WTC11 (cell line): ENCODE measurements around the gene COL19A1. TPM values are rescaled to one million over a fixed set of nuclear protein-coding genes. Genes with fewer than 3 reads are reported as not detected.

Experiments
- ATAC-seq: fragments of 200-7000 bp; cut with Tn5 transposase; 2 replicates; pipeline ENCODE4 v1.10.0; 2021; ENCODE audit warnings: mild to moderate bottlenecking, moderate library complexity
- CTCF ChIA-PET: fragments of 300-600 bp; sonication (Branson Sonifier 250); formaldehyde crosslinking; loops from one replicate; lab custom pipeline; 2021; ENCODE audit warnings: antibody characterized with exemption; lab: Charles Lee
- POLR2A ChIA-PET: fragments of 350-600 bp; sonication (Branson Sonifier 250); formaldehyde crosslinking; loops from one replicate; lab custom pipeline; 2021; ENCODE audit warnings: antibody characterized with exemption; lab: Charles Lee
- DNase-seq: peaks from one replicate; pipeline ENCODE4 v3.0.0; 2021; ENCODE audit warnings: low spot score
- H3K27ac Mint-ChIP-seq: 2 replicates; pipeline ENCODE4 v1.8.0; 2021; ENCODE audit warnings: mixed read lengths
- H3K27me3 Mint-ChIP-seq: 2 replicates; pipeline ENCODE4 v1.8.0; 2021; ENCODE audit warnings: low read depth, mild to moderate bottlenecking, moderate library complexity, mixed read lengths
- H3K36me3 Mint-ChIP-seq: 2 replicates; pipeline ENCODE4 v1.8.0; 2021; ENCODE audit warnings: mixed read lengths
- H3K4me1 Mint-ChIP-seq: 2 replicates; pipeline ENCODE4 v1.8.0; 2022; ENCODE audit warnings: mixed read lengths
- H3K4me3 Mint-ChIP-seq: 2 replicates; pipeline ENCODE4 v1.8.0; 2021; ENCODE audit warnings: mild to moderate bottlenecking, moderate library complexity, mixed read lengths
- H3K9me3 Mint-ChIP-seq: 2 replicates; pipeline ENCODE4 v1.8.0; 2021; ENCODE audit warnings: mixed read lengths
- CTCF ChIP-seq: fragments of 200-600 bp; IDR thresholded peaks from 2 replicates; pipeline ENCODE4 v1.8.0; 2022; ENCODE audit warnings: antibody characterized with exemption
- EMX1 ChIP-seq: fragments of 250-450 bp; sonication (Bioruptor Pico); IDR thresholded peaks from 2 replicates; pipeline ENCODE4 v1.8.0; 2021; ENCODE audit warnings: mild to moderate bottlenecking
- ETV6 ChIP-seq: sonication (generic); formaldehyde crosslinking; IDR thresholded peaks from 2 replicates; pipeline ENCODE4 v1.8.1; 2022; ENCODE audit warnings: mild to moderate bottlenecking, missing genetic modification reagents
- GTF2I ChIP-seq: fragments of 250-450 bp; sonication (Bioruptor Pico); conservative IDR thresholded peaks from 2 replicates; pipeline ENCODE4 v1.4.0; 2021; ENCODE audit warnings: mild to moderate bottlenecking
- STAT6 ChIP-seq: sonication (generic); formaldehyde crosslinking; conservative IDR thresholded peaks from 2 replicates; pipeline ENCODE4 v1.8.1; 2023; ENCODE audit warnings: mild to moderate bottlenecking, low read depth, missing genetic modification reagents, moderate library complexity
- TCF7 ChIP-seq: sonication (generic); formaldehyde crosslinking; IDR thresholded peaks from 2 replicates; pipeline ENCODE4 v1.8.0; 2022; ENCODE audit warnings: mild to moderate bottlenecking, low read depth, missing genetic modification reagents, moderate library complexity
- ZNF423 ChIP-seq: fragments of 250-450 bp; sonication (Bioruptor Pico); IDR thresholded peaks from 2 replicates; pipeline ENCODE4 v2.1.2; 2022; ENCODE audit warnings: mild to moderate bottlenecking, moderate library complexity
- ZNF425 ChIP-seq: fragments of 250-450 bp; sonication (Bioruptor Pico); conservative IDR thresholded peaks from 2 replicates; pipeline ENCODE4 v1.9.0; 2021; ENCODE audit warnings: mild to moderate bottlenecking
- ZNF671 ChIP-seq: fragments of 250-450 bp; sonication (Bioruptor Pico); IDR thresholded peaks from 2 replicates; pipeline ENCODE4 v1.8.0; 2021; ENCODE audit warnings: mild to moderate bottlenecking
- ZSCAN18 ChIP-seq: fragments of 250-450 bp; sonication (Bioruptor Pico); IDR thresholded peaks from 2 replicates; pipeline ENCODE4 v2.1.2; 2022; ENCODE audit warnings: mild to moderate bottlenecking, moderate library complexity
- total RNA-seq: library from RNA; stranded (reverse); gene quantifications from 3 replicates; pipeline ENCODE4 v1.2.3, GENCODE V29; 2021

The COL19A1 gene
- total RNA-seq, 1 experiment from 2014 or later, result not detected

GRCh38 chr6:70257768-70258273, 391.5 kb downstream of the COL19A1 start:
- Mint-ChIP-seq H3K4me1 (no peaks in the 10 kb centered on the region; the same call in 1 of the 2 replicates), H3K9me3 (no peaks in the 10 kb centered on the region), H3K4me3 (no peak overlapping the region), H3K36me3 (no peaks in the 10 kb centered on the region), H3K27me3 (no peaks in the 10 kb centered on the region), H3K27ac (no peak overlapping the region)
- DNase-seq (no peak), ATAC-seq (no peak)
- POLR2A ChIA-PET, result no interaction called here
- TF ChIP-seq EMX1, result no peak
- TF ChIP-seq STAT6, result no peak
- no peak for TF ChIP-seq TCF7
- no peak for TF ChIP-seq ZSCAN18 (CRISPR knock-in tag)
- no peak for TF ChIP-seq CTCF
- no peak for TF ChIP-seq ZNF425 (CRISPR knock-in tag)
- CTCF ChIA-PET, result interaction anchor here (1.0 kb wide), 1 partner anchor 111 kb away, joined by 3 read pairs; no protein-coding TSS in a partner anchor

- no peak overlapping the region for H3K27ac Mint-ChIP-seq
- no peaks in the 10 kb centered on the region for H3K36me3 Mint-ChIP-seq
- H3K4me1 Mint-ChIP-seq, result no peaks in the 10 kb centered on the region; the same call in 1 of the 2 replicates
- H3K9me3 Mint-ChIP-seq, result no peaks in the 10 kb centered on the region
- TF ChIP-seq ZNF671, result no peak
- TF ChIP-seq ETV6 (CRISPR knock-in tag), result no peak
- no peak for TF ChIP-seq GTF2I (CRISPR knock-in tag)
- TF ChIP-seq ZNF423 (CRISPR knock-in tag), result no peak
- TF ChIP-seq, all 79 proteins: peak for 0
- ChIA-PET CTCF (interaction anchor here (1.0 kb wide), 1 partner anchor 111 kb away, joined by 3 read pairs; no protein-coding TSS in a partner anchor), POLR2A (no interaction called here)
- DNase-seq (no peak), ATAC-seq (no peak)
- H3K27me3 Mint-ChIP-seq, result no peaks in the 10 kb centered on the region
- H3K4me3 Mint-ChIP-seq, result no peak overlapping the region
Measured at GRCh38 chr6:70258483-70258882, 392.1 kb downstream of the COL19A1 start.

Other genes with a start within 250 kb of the COL19A1 start
- 14.9 to 15.0 TPM (median 14.9 TPM) in 3 replicates for gene LMBRD1, start 69.5 kb upstream of the COL19A1 start, total RNA-seq